Fibroblast of the conjunctiva (primary cell): ENCODE results near the gene RPL13A.
"Not testable (repeated sequence)": the region's sequence is repeated elsewhere in the genome, so short reads cannot be mapped to it uniquely, and the experiment has no call there.

Source experiments
- DNase-seq: peaks from one replicate; pipeline ENCODE4 v3.0.0-alpha.2; 2010; ENCODE audit warnings: low read depth

RPL13A gene

GRCh38 chr19:49487277-49488045, at the start of gene RPL13A:
Gene RPL13A (plus strand): TSS chr19:49487608. CDS start chr19:49487630, 22 bp downstream.
- peak; percentile 99 for DNase-seq

GRCh38 chr19:49438261-49438660, 49.1 kb upstream of the RPL13A start:
- no peak for DNase-seq

- no peak for DNase-seq
Observed at GRCh38 chr19:49439836-49440235, 47.6 kb upstream of the RPL13A start.

GRCh38 chr19:49440439-49441209, 46.8 kb upstream of the RPL13A start:
- DNase-seq: no peak

- DNase-seq: no peak
Observed at GRCh38 chr19:49441210-49441959, 46.0 kb upstream of the RPL13A start, which contains the start of gene SLC17A7. Gene SLC17A7 (minus strand): TSS chr19:49441527. CDS start chr19:49441379, 148 bp downstream.

DNA sequence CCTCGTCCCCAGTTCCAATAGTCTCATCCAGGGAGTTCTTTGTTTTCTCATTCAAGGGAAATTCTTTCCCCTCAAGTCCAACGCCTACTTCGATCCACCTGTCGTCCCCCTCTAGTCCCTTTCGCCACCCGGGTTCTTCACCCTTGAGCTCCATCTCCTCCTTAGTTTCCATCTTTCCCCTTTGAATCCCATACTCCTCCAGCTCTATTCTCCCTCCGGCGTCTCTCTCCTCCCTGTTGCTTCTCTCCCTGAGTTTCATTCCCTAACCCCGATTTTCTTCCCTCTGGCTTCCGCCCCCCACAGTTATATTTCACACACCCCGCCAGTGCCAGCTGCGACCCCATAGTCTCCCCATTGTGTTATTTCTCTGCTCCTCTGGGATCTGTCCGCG, 45.5 kb upstream of the RPL13A start:
- no peak for DNase-seq

GRCh38 chr19:49442354-49442753, 45.1 kb upstream of the RPL13A start:
- DNase-seq: no peak

- peak; percentile 70 for DNase-seq
Observed at GRCh38 chr19:49442771-49443365, 44.5 kb upstream of the RPL13A start.

DNA sequence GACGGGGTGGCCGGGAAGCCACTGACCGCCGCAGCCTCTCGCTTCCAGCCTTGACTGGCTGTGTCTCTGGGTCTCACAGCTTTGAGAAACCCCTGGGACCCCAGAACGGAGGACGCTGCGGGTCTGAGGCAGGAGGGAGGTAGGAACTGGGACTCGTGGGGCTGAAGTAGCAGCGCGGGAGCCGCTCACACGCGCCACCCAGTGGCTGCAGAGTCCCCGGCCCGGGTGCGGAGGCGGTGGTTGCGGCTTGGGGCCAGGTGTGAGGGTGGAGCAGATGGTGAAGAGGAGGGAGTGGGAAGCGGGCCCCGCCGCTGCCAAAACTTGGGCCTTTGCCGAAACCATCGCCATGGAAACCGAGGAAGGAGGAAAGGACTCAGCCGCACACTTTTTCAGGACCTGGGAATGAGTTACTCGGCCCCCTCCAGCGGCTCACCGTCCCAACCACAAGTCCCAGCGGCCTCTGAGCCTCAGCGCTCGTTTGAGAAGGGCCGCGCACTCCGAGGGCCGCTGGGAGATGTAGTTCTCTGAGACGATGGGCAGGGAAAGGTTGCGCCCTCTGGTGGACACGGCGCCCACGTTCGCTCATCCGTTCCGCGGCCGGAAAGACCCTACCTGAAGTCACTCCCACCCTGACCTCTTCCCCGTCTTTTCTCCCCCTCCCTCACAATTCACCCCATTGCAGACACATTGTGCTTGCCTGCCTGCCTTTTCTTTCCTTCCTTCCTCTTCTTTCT, 43.9 kb upstream of the RPL13A start:
- peak; percentile 94 for DNase-seq

DNA sequence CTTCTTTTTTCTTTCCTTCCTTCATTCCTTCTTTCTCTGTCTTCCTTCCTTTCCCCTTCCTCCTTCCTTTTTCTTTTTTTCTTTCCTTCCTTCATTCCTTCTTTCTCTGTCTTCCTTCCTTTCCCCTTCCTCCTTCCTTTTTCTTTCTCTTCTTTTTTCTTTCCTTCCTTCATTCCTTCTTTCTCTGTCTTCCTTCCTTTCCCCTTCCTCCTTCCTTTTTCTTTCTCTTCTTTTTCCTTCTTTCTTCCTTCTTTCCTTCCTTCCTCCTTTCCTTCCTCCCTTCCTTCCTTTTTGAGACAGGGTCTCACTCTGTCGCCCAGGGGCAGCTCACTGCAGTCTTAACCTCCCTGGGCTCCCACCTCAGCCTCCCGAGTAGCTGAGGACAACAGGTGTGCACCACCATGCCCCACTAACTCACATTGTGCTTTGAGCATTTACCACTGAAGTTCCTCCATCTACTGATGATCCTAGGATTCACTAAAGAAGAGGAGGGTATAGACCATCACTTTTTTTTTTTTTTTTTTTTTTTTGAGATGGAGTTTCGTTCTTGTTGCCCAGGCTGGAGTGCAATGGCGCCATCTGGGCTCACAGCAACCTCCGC, 43.2 kb upstream of the RPL13A start:
- not testable (repeated sequence) for DNase-seq

DNA sequence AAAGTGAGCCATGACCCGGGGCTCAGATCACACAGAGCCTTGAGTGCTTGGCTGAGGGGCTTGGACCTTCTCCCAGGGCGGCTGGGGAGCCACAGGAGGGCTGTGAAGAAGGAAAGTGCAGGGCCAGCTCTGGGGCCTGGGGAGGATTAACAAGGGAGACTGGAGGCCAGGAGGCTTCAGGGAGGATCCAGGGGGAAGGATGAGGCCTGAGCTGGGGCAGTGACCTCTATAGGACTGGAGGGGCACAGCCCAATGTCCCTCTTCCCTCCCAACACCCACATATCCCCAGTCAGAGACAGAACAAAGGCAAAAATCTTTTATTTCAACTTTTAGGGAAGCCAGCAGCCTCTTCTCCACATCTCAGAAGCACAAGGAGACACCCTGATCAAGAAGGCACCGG, 41.4 kb upstream of the RPL13A start:
- no peak for DNase-seq

DNA sequence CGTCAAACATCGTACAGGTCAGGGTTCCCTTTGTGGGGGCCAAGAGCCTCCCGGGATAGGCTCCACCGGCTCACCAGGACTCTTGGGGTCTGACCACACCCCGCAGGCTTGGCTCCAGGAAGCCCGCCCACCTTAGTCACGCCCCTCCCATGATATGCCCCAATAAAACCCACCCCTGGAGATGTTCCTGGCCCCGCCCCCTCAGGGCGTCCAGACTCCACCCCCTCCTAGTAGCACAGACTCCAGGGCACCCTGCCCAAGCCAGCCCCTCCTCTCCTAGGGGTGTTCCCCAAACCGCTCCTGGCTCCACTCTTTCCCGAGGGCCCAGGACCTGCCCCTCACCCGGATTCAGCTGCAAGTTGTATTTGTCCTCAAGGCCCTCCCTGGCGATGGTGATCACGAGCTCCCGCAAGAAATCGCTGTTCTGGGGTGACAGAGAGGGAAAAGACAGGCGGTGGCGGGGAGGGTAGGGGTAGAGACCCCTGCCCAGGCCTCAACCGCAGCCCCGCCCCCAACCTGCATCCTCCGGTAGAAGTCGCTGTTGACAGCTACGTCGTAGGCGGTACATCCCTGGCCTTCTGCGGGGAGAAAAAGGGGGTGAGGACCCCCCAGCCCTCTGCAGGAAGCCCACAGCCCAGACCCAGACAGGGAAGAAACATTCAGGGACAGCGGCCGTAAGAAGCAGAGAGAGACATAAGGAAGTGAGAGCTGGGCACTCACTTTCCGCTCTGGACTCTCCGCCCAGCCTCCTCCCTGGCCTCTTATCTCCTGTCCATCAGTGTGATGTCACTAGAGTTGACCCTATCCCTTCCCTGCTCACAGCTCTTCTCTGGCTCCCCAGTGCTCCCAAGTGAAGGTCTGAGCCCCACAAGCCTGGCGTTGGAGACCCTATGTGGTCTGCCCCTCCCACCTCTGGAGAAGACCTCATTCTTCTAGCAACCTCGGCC, 39.6 kb upstream of the RPL13A start:
- DNase-seq: no peak

GRCh38 chr19:49448432-49448786, 39.0 kb upstream of the RPL13A start:
- DNase-seq: no peak

DNA sequence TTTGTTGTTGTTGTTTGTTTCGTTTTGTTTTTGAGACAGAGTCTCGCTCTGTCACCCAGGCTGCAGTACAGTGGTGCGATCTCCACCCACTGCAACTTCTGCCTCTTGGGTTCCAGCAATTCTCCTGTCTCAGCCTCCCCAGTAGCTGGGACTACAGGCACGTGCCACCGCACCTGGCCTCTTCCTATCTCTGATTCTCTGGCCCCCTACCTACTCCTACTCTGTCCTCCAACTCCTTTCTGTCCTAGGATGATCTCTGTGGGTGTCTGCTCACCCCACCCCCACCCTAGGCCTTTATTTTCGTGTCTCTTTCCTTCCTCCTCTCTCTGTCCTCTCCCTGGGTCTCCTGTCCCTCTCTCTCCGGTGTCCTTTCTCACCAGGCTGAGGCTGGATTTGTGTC, 37.0 kb upstream of the RPL13A start:
- no peak for DNase-seq

DNA sequence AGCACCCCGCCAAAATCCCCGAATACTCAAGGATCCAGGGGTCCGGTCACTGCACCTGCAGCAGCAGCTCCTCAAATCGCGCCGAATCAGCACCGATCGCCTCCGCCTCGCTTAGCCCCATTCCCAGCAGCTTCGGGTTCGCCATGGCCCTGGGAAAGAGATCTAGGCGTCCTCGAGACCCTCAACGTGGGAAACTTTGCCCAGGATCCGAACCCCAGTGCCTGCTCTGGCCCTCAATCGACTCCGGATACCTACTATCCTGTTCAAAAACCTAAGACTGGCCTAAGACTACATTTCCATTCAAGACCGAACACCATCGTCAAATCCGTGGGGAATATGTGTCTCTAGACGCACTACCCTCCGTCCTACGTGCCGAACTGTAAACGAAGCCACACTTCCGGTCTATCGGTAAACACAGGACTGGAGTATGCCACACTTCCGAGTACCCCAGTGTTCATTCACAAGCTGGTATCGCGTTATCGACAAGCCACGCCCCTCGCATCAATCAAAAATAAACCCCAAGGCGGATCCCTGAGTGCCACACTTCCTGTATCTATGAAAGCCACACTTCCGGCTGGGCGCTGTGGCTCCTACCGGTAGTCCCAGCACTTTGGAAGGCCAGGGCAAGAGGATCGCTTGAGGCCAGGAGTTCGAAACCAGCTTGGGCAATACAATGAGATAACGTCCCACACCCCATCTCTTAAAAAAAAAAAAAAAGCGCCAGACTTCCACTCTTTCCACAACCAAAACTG, 35.8 kb upstream of the RPL13A start, which contains the start of gene PIH1D1:
Gene PIH1D1, minus strand, starts transcription at position 385 of the 752 bp plus-strand sequence. Its CDS starts 240 bp downstream, at position 145.
- peak; percentile 99 for DNase-seq

- peak; percentile 97 for DNase-seq
Observed at GRCh38 chr19:49453013-49453756, 34.2 kb upstream of the RPL13A start, which contains the start of gene ALDH16A1. Gene ALDH16A1 (plus strand): TSS chr19:49453225. CDS start chr19:49453332, 107 bp downstream.

DNA sequence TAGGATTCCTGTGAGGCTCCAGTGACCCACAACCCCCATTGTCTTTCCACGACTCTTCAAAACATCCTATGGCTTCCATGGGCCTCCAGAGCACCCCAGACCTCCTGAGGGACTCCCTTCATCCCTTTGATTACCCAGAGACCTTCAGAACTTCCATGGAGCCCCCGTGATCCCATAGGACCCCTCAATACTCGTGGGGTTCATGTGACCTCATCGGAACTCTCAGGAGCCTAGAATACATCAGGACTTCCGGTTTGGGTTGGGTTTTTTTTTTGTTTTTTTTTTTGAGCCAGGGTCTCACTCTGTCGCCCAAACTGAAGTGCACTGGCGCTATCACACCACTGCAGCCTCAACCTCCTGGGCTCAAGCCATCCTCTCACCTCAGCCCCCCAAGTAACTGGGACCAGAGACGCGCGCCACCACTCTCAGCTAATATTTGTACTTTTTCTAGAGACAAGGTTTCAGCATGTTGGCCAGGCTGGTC, 33.6 kb upstream of the RPL13A start:
- DNase-seq: no peak

GRCh38 chr19:49455773-49456172, 31.6 kb upstream of the RPL13A start:
- no peak for DNase-seq
